ENCODE measurements around the gene TMEM178B. TPM values are rescaled to one million over a fixed set of nuclear protein-coding genes. Genes with fewer than 3 reads are reported as not detected.

Gene TMEM178B
- total and polyA plus RNA-seq, 9 of the 15 experiments (the other 6 are each of a cell fraction or from before 2014, with no cell fraction given): under 0.01 to 0.03 (median 0.01) TPM; not detected in 5

- TF ChIP-seq, protein P1, sequence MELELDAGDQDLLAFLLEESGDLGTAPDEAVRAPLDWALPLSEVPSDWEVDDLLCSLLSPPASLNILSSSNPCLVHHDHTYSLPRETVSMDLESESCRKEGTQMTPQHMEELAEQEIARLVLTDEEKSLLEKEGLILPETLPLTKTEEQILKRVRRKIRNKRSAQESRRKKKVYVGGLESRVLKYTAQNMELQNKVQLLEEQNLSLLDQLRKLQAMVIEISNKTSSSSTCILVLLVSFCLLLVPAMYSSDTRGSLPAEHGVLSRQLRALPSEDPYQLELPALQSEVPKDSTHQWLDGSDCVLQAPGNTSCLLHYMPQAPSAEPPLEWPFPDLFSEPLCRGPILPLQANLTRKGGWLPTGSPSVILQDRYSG (tag; conservative IDR thresholded peaks at IDR 0.05; ENCODE audit: low read depth): no peak
- TF ChIP-seq, protein P2, sequence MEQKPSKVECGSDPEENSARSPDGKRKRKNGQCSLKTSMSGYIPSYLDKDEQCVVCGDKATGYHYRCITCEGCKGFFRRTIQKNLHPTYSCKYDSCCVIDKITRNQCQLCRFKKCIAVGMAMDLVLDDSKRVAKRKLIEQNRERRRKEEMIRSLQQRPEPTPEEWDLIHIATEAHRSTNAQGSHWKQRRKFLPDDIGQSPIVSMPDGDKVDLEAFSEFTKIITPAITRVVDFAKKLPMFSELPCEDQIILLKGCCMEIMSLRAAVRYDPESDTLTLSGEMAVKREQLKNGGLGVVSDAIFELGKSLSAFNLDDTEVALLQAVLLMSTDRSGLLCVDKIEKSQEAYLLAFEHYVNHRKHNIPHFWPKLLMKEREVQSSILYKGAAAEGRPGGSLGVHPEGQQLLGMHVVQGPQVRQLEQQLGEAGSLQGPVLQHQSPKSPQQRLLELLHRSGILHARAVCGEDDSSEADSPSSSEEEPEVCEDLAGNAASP (IDR thresholded peaks at IDR 0.05): no peak
- no peak for TF ChIP-seq TAF7 (tag; IDR thresholded peaks at IDR 0.05)
Measured at GRCh38 chr7:141522657-141523342, 448.9 kb downstream of the TMEM178B start (continued).

GRCh38 chr7:141525973-141526514, 452.2 kb downstream of the TMEM178B start:
- H3K4me2 ChIP-seq (ENCODE audit: insufficient read depth, low read length): no peak overlapping the region
- H3K36me3 ChIP-seq (ENCODE audit: control insufficient read depth, insufficient read depth, low read length): no peaks in the 10 kb centered on the region
- POLR2A ChIA-PET: interaction anchor here (0.8 kb wide), 1 partner anchor 15 kb away, joined by 3 read pairs; no protein-coding TSS in a partner anchor
- no peaks in the 10 kb centered on the region for H3K9me1 ChIP-seq (ENCODE audit: control insufficient read depth, insufficient read depth, low read length)
- intact Hi-C loops (cut with micrococcal nuclease) (no loop called here), in situ Hi-C loops (cut with MboI) (loop anchor here (25.0 kb wide), 1 partner anchor 714 kb away; no protein-coding TSS in a partner anchor)
- CTCF ChIA-PET (ENCODE audit: low intra/inter-chr PET ratio): interaction anchor here (0.6 kb wide), 1 partner anchor 51 kb away, joined by 3 read pairs; no protein-coding TSS in a partner anchor
- no peak for FAIRE-seq
- no TSS peak for BruUV-seq (replicated peaks)
- no peaks in the 10 kb centered on the region for H4K20me1 ChIP-seq (replicated peaks; ENCODE audit: control insufficient read depth, insufficient read depth, low read length)
- no peak for ATAC-seq
- H3K79me2 ChIP-seq (ENCODE audit: control insufficient read depth, insufficient read depth, low read length): no peaks in the 10 kb centered on the region
- no peak for DNase-seq (ENCODE audit: extremely low read depth in 1 of 4, low spot score in 3 of 4)
- H3K9ac ChIP-seq (ENCODE audit: insufficient read depth in 1 of 2, low read depth in 2 of 2, low read length in 2 of 2): no peak overlapping the region
- no peak overlapping the region for H3K4me3 ChIP-seq
- H3K4me1 ChIP-seq (replicated peaks in 1 of 2; ENCODE audit: control insufficient read depth in 2 of 2, insufficient read depth in 2 of 2, low read length in 2 of 2): no peaks in the 10 kb centered on the region
- peaks cover 25 to 27% of the 10 kb centered on the region in 2 experiments for H3K27me3 ChIP-seq (ENCODE audit: control insufficient read depth in 2 of 2, insufficient read depth in 2 of 2, low read length in 2 of 2)
- H3K9me3 ChIP-seq (replicated peaks; ENCODE audit: control insufficient read depth, insufficient read depth, low read depth, low read length): no peaks in the 10 kb centered on the region
- H3K27ac ChIP-seq (ENCODE audit: extremely low read depth, low read depth, low read length): no peak overlapping the region
- H2AFZ ChIP-seq (ENCODE audit: low read depth, low read length): no peak overlapping the region
- TF ChIP-seq SMAD4 (CRISPR knock-in tag; conservative IDR thresholded peaks at IDR 0.05) (no peak), ZBTB5 (IDR thresholded peaks at IDR 0.05) (no peak), ZNF24 (IDR thresholded peaks at IDR 0.05) (no peak), HINFP (tag; conservative IDR thresholded peaks at IDR 0.05; ENCODE audit: low read depth) (no peak), RNF219 (CRISPR knock-in tag; IDR thresholded peaks at IDR 0.05) (no peak)
- TF ChIP-seq, protein P3, sequence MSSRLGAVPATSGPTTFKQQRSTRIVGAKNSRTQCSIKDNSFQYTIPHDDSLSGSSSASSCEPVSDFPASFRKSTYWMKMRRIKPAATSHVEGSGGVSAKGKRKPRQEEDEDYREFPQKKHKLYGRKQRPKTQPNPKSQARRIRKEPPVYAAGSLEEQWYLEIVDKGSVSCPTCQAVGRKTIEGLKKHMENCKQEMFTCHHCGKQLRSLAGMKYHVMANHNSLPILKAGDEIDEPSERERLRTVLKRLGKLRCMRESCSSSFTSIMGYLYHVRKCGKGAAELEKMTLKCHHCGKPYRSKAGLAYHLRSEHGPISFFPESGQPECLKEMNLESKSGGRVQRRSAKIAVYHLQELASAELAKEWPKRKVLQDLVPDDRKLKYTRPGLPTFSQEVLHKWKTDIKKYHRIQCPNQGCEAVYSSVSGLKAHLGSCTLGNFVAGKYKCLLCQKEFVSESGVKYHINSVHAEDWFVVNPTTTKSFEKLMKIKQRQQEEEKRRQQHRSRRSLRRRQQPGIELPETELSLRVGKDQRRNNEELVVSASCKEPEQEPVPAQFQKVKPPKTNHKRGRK (tag; IDR thresholded peaks at IDR 0.05): no peak
